Stomach (tissue), 9 donors: Measurements from ENCODE around the gene MT1A. TPM values are rescaled to one million over a fixed set of nuclear protein-coding genes. Genes with fewer than 3 reads are reported as not detected.

Experiments used
- DNase-seq, 2 donors: peaks; one replicate each; pipeline versions ENCODE4 v3.0.0 to v3.0.0-alpha.2; 2013 to 2019
- H3K27ac ChIP-seq, 5 donors: fragments of 200-600 bp in 4 of 5; sonication (generic) in 4 of 5; one replicate each; pipeline ENCODE4 v1.5.1; 2013 to 2019; ENCODE audit warnings: mild to moderate bottlenecking in 1 of 5, moderate library complexity in 1 of 5
- H3K27me3 ChIP-seq, 3 donors: fragments of 200-600 bp; sonication (generic); one replicate each; pipeline ENCODE4 v1.5.1; 2017 to 2019; ENCODE audit warnings: mixed run types in 1 of 3
- H3K36me3 ChIP-seq, 4 donors: fragments of 200-600 bp; sonication (generic); 1 replicate in 3 of 4; 2 replicates in 1 of 4; pipeline ENCODE4 v1.5.1; 2016 to 2019
- H3K4me1 ChIP-seq, 4 donors: fragments of 200-600 bp; sonication (generic); one replicate each; pipeline ENCODE4 v1.5.1; 2016 to 2019
- H3K4me3 ChIP-seq, 4 donors: fragments of 200-600 bp; sonication (generic) in 3 of 4; one replicate each; pipeline ENCODE4 v1.5.1; 2016 to 2019; ENCODE audit warnings: mild to moderate bottlenecking in 1 of 4
- H3K9me3 ChIP-seq, 4 donors: fragments of 200-600 bp; sonication (generic); one replicate each; pipeline ENCODE4 v1.5.1; 2016 to 2019
- CTCF ChIP-seq, 7 experiments: fragments of 450-650 bp in 4 of 7; fragments of 200-600 bp in 3 of 7; sonication (generic) in 3 of 7; IDR thresholded peaks; one replicate each; pipeline ENCODE4 v1.5.1; 2016 to 2019; ENCODE audit warnings: antibody characterized with exemption in 7 of 7, control low read depth in 2 of 7, mild to moderate bottlenecking in 1 of 7
- EP300 ChIP-seq: sonication (generic); formaldehyde crosslinking; IDR thresholded peaks from one replicate; pipeline ENCODE4 v1.6.1; 2017; ENCODE audit warnings: antibody characterized with exemption
- POLR2A ChIP-seq, 4 donors: fragments of 450-650 bp; IDR thresholded peaks; one replicate each; pipeline ENCODE4 v1.6.1; 2016; ENCODE audit warnings: antibody characterized with exemption in 4 of 4, control low read depth in 2 of 4, mild to moderate bottlenecking in 1 of 4, moderate library complexity in 1 of 4
- POLR2AphosphoS5 ChIP-seq, 3 donors: sonication (generic); formaldehyde crosslinking; IDR thresholded peaks; one replicate each; pipeline ENCODE4 v1.6.1; 2016; ENCODE audit warnings: antibody characterized with exemption in 3 of 3
- WGBS, 5 donors: extraction: QIAGEN DNeasy Blood & Tissue Kit in 3 of 5; methylation state at CpG; one replicate each; pipeline versions ENCODE4 v1.1.5 to v1.1.7; 2013 to 2018; 5-methylcytosine and 5-hydroxymethylcytosine counted together
- intact Hi-C: fragments of 100-400 bp; cut with DNase I; formaldehyde crosslinking; loops from one replicate; pipeline ENCODE4 v1.15.1; 2023; ENCODE audit warnings: low total_unique reads
- polyA plus RNA-seq, 3 donors: library from polyadenylated mRNA; stranded (reverse); fragments of 200-250 nt; gene quantifications; one replicate each; pipeline ENCODE4 v1.2.3, GENCODE V29; 2013
- total RNA-seq, 5 donors: library from RNA; depleted of rRNA; stranded (reverse); fragments of >200 nt; gene quantifications; one replicate each; pipeline versions ENCODE4 v1.1.0 to v1.2.3, GENCODE V29; 2014 to 2016
- donor health status: healthy with polysubstance abuse.
- donor health status: Bipolar disorder and iron deficiency.
- donor health status: healthy.

The MT1A gene
- total and polyA plus RNA-seq, 8 donors: 3.3 to 185 (median 56.7) TPM; not detected in 1

- Histone ChIP-seq H3K36me3 (no peaks in the 10 kb centered on the region), H3K4me1 (peaks cover 23 to 50% (median 33%) of the 10 kb centered on the region in 4 donors), H3K9me3 (no peaks in the 10 kb centered on the region), H3K27me3 (peaks cover 0 to 49% (median 11%) of the 10 kb centered on the region in 3 donors), H3K27ac (peak overlapping the region; percentile 77 to 87 (median 85)), H3K4me3 (peak overlapping the region; percentile 54 to 61 (median 57))
- intact Hi-C loops: no loop called here
- WGBS, 5 donors: 22 to 45% (median 28%) methylated on average over 8 to 14 of the region's 14 CpGs
- TF ChIP-seq POLR2AphosphoS5 (IDR thresholded peaks at IDR 0.05): no peak
- no peak for TF ChIP-seq POLR2A (IDR thresholded peaks at IDR 0.05)
- TF ChIP-seq EP300: no peak
- TF ChIP-seq CTCF (IDR thresholded peaks at IDR 0.05): no peak
- no peak for DNase-seq
Measured at GRCh38 chr16:56631832-56632155, 6.7 kb upstream of the MT1A start.

DNA sequence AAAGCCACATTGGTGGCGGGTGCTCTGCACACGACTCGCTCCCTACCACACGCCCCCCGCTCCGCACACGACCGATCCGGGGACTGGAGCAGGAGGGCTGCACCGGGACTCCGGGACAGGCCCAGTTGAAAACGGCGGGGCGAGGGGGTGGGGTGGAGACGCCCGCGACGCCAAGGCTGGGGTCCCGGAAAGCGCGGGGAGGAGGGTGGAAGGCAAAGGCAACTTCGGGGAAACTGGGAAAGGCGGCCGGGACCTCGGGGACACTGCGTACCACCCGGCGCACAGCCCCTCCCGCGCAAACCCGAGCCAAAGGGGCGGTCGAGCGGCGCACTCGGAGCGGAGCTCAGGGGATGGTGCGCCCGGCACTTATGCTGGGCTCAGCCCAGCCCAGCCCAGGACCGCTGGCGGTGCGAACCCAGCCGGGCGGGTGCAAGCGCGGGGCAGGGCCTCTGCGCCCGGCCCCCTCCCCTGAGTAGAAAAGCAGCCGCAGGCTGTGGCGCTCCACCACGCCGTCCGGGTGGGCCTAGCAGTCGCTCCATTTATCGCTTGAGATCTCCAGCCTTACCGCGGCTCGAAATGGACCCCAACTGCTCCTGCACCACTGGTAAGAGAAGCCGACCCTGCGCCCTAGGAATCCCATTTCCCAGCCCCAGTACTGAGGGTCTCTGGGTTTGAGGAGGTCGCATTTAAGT is 6.2 kb upstream of the MT1A start, which contains the start of gene MT1M:
Gene MT1M, plus strand, starts transcription at position 504 of the 692 bp plus-strand sequence. Its CDS starts 73 bp downstream, at position 577.
- H3K4me1 ChIP-seq: peaks cover 19 to 48% (median 30%) of the 10 kb centered on the region in 4 donors
- 1 to 2% (median 2%) methylated on average over 36 to 61 of the region's 61 CpGs for WGBS, 5 donors
- H3K36me3 ChIP-seq: no peaks in the 10 kb centered on the region
- no peak for TF ChIP-seq POLR2A (IDR thresholded peaks at IDR 0.05)
- no peak for TF ChIP-seq CTCF (IDR thresholded peaks at IDR 0.05)
- TF ChIP-seq EP300: peak; percentile 88
- TF ChIP-seq POLR2AphosphoS5 (IDR thresholded peaks at IDR 0.05): peak in 2 of 3 donors; percentile 72 to 85
- intact Hi-C loops: no loop called here
- H3K27ac ChIP-seq: peak within 1 kb of the TSS; percentile 77 to 87 (median 85)
- H3K9me3 ChIP-seq: no peaks in the 10 kb centered on the region
- peak within 1 kb of the TSS; percentile 54 to 61 (median 57) for H3K4me3 ChIP-seq
- peaks cover 0 to 54% (median 11%) of the 10 kb centered on the region in 3 donors for H3K27me3 ChIP-seq
- peak; percentile 69 to 70 for DNase-seq

DNA sequence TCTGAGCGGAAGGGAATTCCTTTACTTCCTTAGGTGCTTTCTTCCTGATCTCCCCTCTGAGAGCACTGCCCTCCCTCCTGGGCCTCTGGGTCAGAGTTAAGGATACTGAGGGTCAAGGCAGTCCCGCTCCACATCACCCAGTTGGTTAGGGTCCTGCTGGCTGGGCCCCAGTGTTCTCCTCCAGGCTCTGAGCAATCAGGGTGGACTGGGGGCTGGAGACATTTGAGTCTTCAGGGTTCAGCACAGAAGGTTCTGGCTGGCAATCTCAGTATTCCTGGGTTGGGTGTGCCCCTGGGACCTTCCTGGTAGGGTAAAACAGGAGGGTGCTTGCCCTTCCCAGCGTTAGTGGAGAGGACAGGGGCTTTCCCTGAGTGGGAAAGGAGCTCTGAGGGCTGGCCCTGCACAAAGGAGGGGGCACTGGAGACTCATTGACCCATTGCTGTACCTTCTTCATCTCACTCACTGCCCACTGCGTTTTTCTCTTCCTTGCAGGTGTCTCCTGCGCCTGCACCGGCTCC is 5.6 kb upstream of the MT1A start:
- TF ChIP-seq POLR2AphosphoS5 (IDR thresholded peaks at IDR 0.05) (no peak), POLR2A (IDR thresholded peaks at IDR 0.05) (no peak), EP300 (no peak), CTCF (IDR thresholded peaks at IDR 0.05) (no peak)
- no peaks in the 10 kb centered on the region for H3K9me3 ChIP-seq
- 38 to 48% (median 41%) methylated on average over 5 to 6 of the region's 6 CpGs for WGBS, 5 donors
- peaks cover 0 to 60% (median 11%) of the 10 kb centered on the region in 3 donors for H3K27me3 ChIP-seq
- peak overlapping the region; percentile 77 to 87 (median 85) for H3K27ac ChIP-seq
- DNase-seq: no peak
- H3K36me3 ChIP-seq: no peaks in the 10 kb centered on the region
- H3K4me3 ChIP-seq: peak overlapping the region; percentile 54 to 61 (median 57)
- H3K4me1 ChIP-seq: peaks cover 19 to 51% (median 35%) of the 10 kb centered on the region in 4 donors
- intact Hi-C loops: no loop called here

GRCh38 chr16:56633535-56633934 is 4.9 kb upstream of the MT1A start:
- H3K36me3 ChIP-seq: no peaks in the 10 kb centered on the region
- no peak for DNase-seq
- TF ChIP-seq EP300 (no peak), POLR2AphosphoS5 (IDR thresholded peaks at IDR 0.05) (no peak), POLR2A (IDR thresholded peaks at IDR 0.05) (no peak), CTCF (IDR thresholded peaks at IDR 0.05) (no peak)
- peak overlapping the region; percentile 54 to 61 (median 57) for H3K4me3 ChIP-seq
- peaks cover 21 to 57% (median 41%) of the 10 kb centered on the region in 4 donors for H3K4me1 ChIP-seq
- peak overlapping the region in 4 of 5 donors; percentile 80 to 87 (median 86) for H3K27ac ChIP-seq
- intact Hi-C loops: no loop called here
- H3K9me3 ChIP-seq: no peaks in the 10 kb centered on the region
- peaks cover 0 to 66% (median 12%) of the 10 kb centered on the region in 3 donors for H3K27me3 ChIP-seq
- 52 to 75% (median 55%) methylated on average over 7 of the region's 7 CpGs for WGBS, 5 donors
